HG03135 (cell line): ENCODE data around the gene DNAJC5G.
"Not testable (repeated sequence)": the region's sequence is repeated elsewhere in the genome, so short reads cannot be mapped to it uniquely, and the experiment has no call there.

Experiments
- ATAC-seq: cut with Tn5 transposase; IDR thresholded peaks from one replicate; pipeline ENCODE4 v1.9.1; 2021; ENCODE audit warnings: mild to moderate bottlenecking, moderate library complexity; ENCODE audit not compliant: unreplicated experiment

The DNAJC5G gene

GRCh38 chr2:27307545-27308358 is 32.5 kb downstream of the DNAJC5G start:
- ATAC-seq, result no peak

GRCh38 chr2:27308359-27308881 is 33.2 kb downstream of the DNAJC5G start, which contains the start of gene UCN:
Gene UCN (minus strand): TSS chr2:27308445. CDS start chr2:27307895, 550 bp downstream.
- ATAC-seq, result no peak

GRCh38 chr2:27309651-27310050 is 34.4 kb downstream of the DNAJC5G start:
- ATAC-seq, result no peak

- ATAC-seq, result no peak
These were observed 36.9 kb downstream of the DNAJC5G start for GRCh38 chr2:27312152-27312551.

GRCh38 chr2:27313882-27314645 is 38.8 kb downstream of the DNAJC5G start:
- no peak for ATAC-seq

GRCh38 chr2:27314709-27315108 is 39.5 kb downstream of the DNAJC5G start:
- ATAC-seq, result no peak

- ATAC-seq, result no peak
These were observed 39.9 kb downstream of the DNAJC5G start for GRCh38 chr2:27315122-27315521.

- no peak for ATAC-seq
These were observed 41.6 kb downstream of the DNAJC5G start for GRCh38 chr2:27316655-27317412.

- ATAC-seq, result not testable (repeated sequence)
These were observed 44.6 kb downstream of the DNAJC5G start for GRCh38 chr2:27319839-27320238.

- ATAC-seq, result no peak
These were observed 45.8 kb downstream of the DNAJC5G start for GRCh38 chr2:27320958-27321543.

- ATAC-seq, result peak; percentile 20
These were observed 47.1 kb downstream of the DNAJC5G start for GRCh38 chr2:27322301-27322765.

- ATAC-seq, result peak; percentile 79
These were observed 47.7 kb downstream of the DNAJC5G start, which contains the start of gene MPV17 for GRCh38 chr2:27322766-27323595. Gene MPV17 (minus strand): TSS chr2:27323097. CDS start chr2:27322517, 580 bp downstream.

- ATAC-seq, result no peak
These were observed 48.5 kb downstream of the DNAJC5G start for GRCh38 chr2:27323596-27324285.

GRCh38 chr2:27324720-27325119 is 49.5 kb downstream of the DNAJC5G start:
- no peak for ATAC-seq
